B cell (primary cell): ENCODE measurements around the gene CCDC87. TPM values are rescaled to one million over a fixed set of nuclear protein-coding genes. Genes with fewer than 3 reads are reported as not detected.

Experiments used
- ATAC-seq: fragments of 200-7000 bp; cut with Tn5 transposase; one replicate; pipeline ENCODE4 v1.10.0; 2021; ENCODE audit warnings: low read depth, mild to moderate bottlenecking, moderate number of reproducible peaks, moderate library complexity
- CTCF ChIA-PET: fragments of 350-600 bp; sonication (Branson Sonifier 250); formaldehyde crosslinking; loops from one replicate; lab custom pipeline; 2021; ENCODE audit warnings: antibody characterized with exemption, inconsistent platforms; lab: Charles Lee
- POLR2A ChIA-PET: fragments of 350-600 bp; sonication (Branson Sonifier 250); formaldehyde crosslinking; loops from one replicate; lab custom pipeline; 2021; ENCODE audit warnings: antibody characterized with exemption; lab: Charles Lee
- DNase-seq: peaks from one replicate; pipeline ENCODE4 v3.0.0; 2013
- H2AFZ ChIP-seq: 2 replicates; pipeline ENCODE4 v1.6.1; 2012; ENCODE audit warnings: mild to moderate bottlenecking, low read depth, low read length; ENCODE audit not compliant: insufficient read depth, poor library complexity, severe bottlenecking
- H3K27ac ChIP-seq, 2 donors: 1 replicate in 1 of 2; 2 replicates in 1 of 2; pipeline ENCODE4 v1.5.1; 2012 to 2013; ENCODE audit warnings: low read length in 2 of 2, mild to moderate bottlenecking in 2 of 2, moderate library complexity in 1 of 2
- H3K27me3 ChIP-seq, 4 experiments: fragments of 200-600 bp in 1 of 4; sonication (generic) in 1 of 4; replicated peaks in 1 of 4; 1 replicate in 2 of 4; 2 replicates in 2 of 4; pipeline versions ENCODE4 v1.6.1 to v1.7.0; 2013 to 2016; ENCODE audit warnings: low read length in 3 of 4, mild to moderate bottlenecking in 2 of 4, mixed read lengths in 1 of 4, moderate library complexity in 1 of 4; ENCODE audit not compliant: insufficient read depth in 4 of 4, control insufficient read depth in 3 of 4; ENCODE audit errors: control extremely low read depth in 1 of 4
- H3K36me3 ChIP-seq, 2 experiments: replicated peaks in 1 of 2; 1 replicate in 1 of 2; 2 replicates in 1 of 2; pipeline versions ENCODE4 v1.6.1 to v1.7.1; 2013; ENCODE audit warnings: low read length in 1 of 2; ENCODE audit not compliant: insufficient read depth in 2 of 2, control insufficient read depth in 1 of 2; ENCODE audit errors: control extremely low read depth in 1 of 2, extremely low read depth in 1 of 2
- H3K4me1 ChIP-seq, 2 donors: fragments of 200-600 bp in 1 of 2; sonication (generic) in 1 of 2; 1 replicate in 1 of 2; 2 replicates in 1 of 2; pipeline versions ENCODE4 v1.5.1 to v1.6.1; 2013 to 2017; ENCODE audit warnings: low read length in 2 of 2; ENCODE audit not compliant: control insufficient read depth in 2 of 2, insufficient read depth in 2 of 2
- H3K4me2 ChIP-seq: replicated peaks from 2 replicates; pipeline ENCODE3; 2012; ENCODE audit warnings: mild to moderate bottlenecking, low read depth, low read length; ENCODE audit not compliant: poor library complexity, severe bottlenecking
- H3K4me3 ChIP-seq, 5 experiments: fragments of 200-600 bp in 1 of 5; sonication (generic) in 1 of 5; 1 replicate in 3 of 5; 2 replicates in 2 of 5; pipeline versions ENCODE4 v1.5.1 to v1.7.0; 2011 to 2016; ENCODE audit warnings: low read length in 4 of 5, mild to moderate bottlenecking in 4 of 5, low read depth in 2 of 5, control low read depth in 1 of 5, moderate library complexity in 1 of 5; ENCODE audit not compliant: insufficient read depth in 1 of 5; ENCODE audit errors: control extremely low read depth in 1 of 5, extremely low read depth in 1 of 5
- H3K79me2 ChIP-seq: fragments of 200-600 bp; sonication (generic); one replicate; pipeline ENCODE4 v1.6.0; 2016; ENCODE audit warnings: low read length; ENCODE audit not compliant: control insufficient read depth, insufficient read depth
- H3K9ac ChIP-seq: fragments of 200-600 bp; sonication (generic); 2 replicates; pipeline ENCODE4 v1.6.1; 2017; ENCODE audit warnings: mild to moderate bottlenecking, low read length, moderate library complexity
- H3K9me3 ChIP-seq, 3 donors: one replicate each; pipeline versions ENCODE4 v1.6.1 to v1.7.1; 2013; ENCODE audit warnings: low read length in 2 of 3; ENCODE audit not compliant: control insufficient read depth in 2 of 3, insufficient read depth in 1 of 3; ENCODE audit errors: control extremely low read depth in 1 of 3
- H4K20me1 ChIP-seq: 2 replicates; pipeline ENCODE4 v1.6.0; 2012; ENCODE audit warnings: mild to moderate bottlenecking, low read length; ENCODE audit not compliant: insufficient read depth, control insufficient read depth, poor library complexity, severe bottlenecking
- H3K27ac Mint-ChIP-seq: one replicate; pipeline ENCODE4 v1.8.0; 2021; ENCODE audit warnings: mixed read lengths
- H3K27me3 Mint-ChIP-seq: one replicate; pipeline ENCODE4 v1.8.0; 2021; ENCODE audit warnings: mixed read lengths
- H3K4me1 Mint-ChIP-seq: one replicate; pipeline ENCODE4 v1.8.0; 2021; ENCODE audit warnings: mixed read lengths
- H3K4me3 Mint-ChIP-seq: one replicate; pipeline ENCODE4 v1.8.0; 2021; ENCODE audit warnings: mixed read lengths
- H3K9me3 Mint-ChIP-seq: one replicate; pipeline ENCODE4 v1.8.0; 2022; ENCODE audit warnings: mixed read lengths; ENCODE audit not compliant: insufficient read depth
- CTCF ChIP-seq: fragments of 200-600 bp; IDR thresholded peaks from one replicate; pipeline ENCODE4 v1.8.0; 2022; ENCODE audit warnings: antibody characterized with exemption, mild to moderate bottlenecking
- EZH2 ChIP-seq: IDR thresholded peaks from 2 replicates; pipeline ENCODE4 v1.6.1; 2012; ENCODE audit warnings: borderline replicate concordance, low read depth, mild to moderate bottlenecking, moderate library complexity, low read length; ENCODE audit not compliant: insufficient read depth, poor library complexity, severe bottlenecking
- WGBS: methylation state at CpG from one replicate; pipeline ENCODE4 v1.1.5; 2013; ENCODE audit warnings: missing lambda C conversion rate; ENCODE audit not compliant: insufficient coverage; 5-methylcytosine and 5-hydroxymethylcytosine counted together
- intact Hi-C: fragments of 100-400 bp; cut with micrococcal nuclease; formaldehyde crosslinking; loops from one replicate; pipeline ENCODE4 v1.10.0; 2022
- polyA plus RNA-seq: library from polyadenylated mRNA; depleted of rRNA; stranded (reverse); fragments of >200 nt; gene quantifications from 2 replicates; pipeline ENCODE4 v1.2.3, GENCODE V29; 2012
- total RNA-seq, 2 donors: library from RNA; stranded (reverse); fragments of 120-200 nt in 1 of 2; gene quantifications; 1 replicate in 1 of 2; 2 replicates in 1 of 2; pipeline versions ENCODE4 v1.2.3 to v1.2.4, GENCODE V29; 2013 to 2022

CCDC87 gene
- total and polyA plus RNA-seq, 2 donors (not counting 1 experiment from before 2014, with no cell fraction given) = 0.39 TPM; not detected in 1

DNA sequence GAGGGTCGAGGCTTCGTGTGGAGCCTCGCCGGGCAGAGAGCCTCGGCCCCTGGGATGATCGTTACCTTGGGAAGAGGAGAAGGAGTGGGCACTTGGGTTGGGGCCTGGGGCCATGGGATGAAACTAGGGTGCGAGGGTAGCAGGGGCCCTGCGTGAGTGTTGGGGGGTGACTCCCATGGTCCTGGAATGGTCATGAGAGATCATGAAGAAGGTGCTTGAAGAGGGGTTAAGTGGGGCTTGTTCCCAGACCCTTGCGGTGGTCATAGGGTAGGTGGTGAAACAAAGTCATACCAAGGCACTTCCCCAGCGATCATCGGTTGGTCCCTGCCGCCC, 406 bp upstream of the CCDC87 start:
- Histone ChIP-seq H3K9me3 (no peaks in the 10 kb centered on the region), H3K27ac (peak overlapping the region; percentile 61 to 86), H3K4me3 (peak overlapping the region; percentile 63 to 84 (median 77)), H3K79me2 (peaks cover 63% of the 10 kb centered on the region), H3K36me3 (peaks cover 0 to 4% of the 10 kb centered on the region in 2 experiments), H2AFZ (peak overlapping the region; percentile 96), H3K4me2 (peak overlapping the region; percentile 96), H3K27me3 (no peaks in the 10 kb centered on the region), H4K20me1 (no peaks in the 10 kb centered on the region), H3K4me1 (peaks cover 28 to 29% of the 10 kb centered on the region in 2 donors), H3K9ac (peak overlapping the region; percentile 89)
- Mint-ChIP-seq H3K4me3 (peak overlapping the region; percentile 100), H3K9me3 (no peaks in the 10 kb centered on the region), H3K27me3 (no peaks in the 10 kb centered on the region), H3K4me1 (peaks cover 41% of the 10 kb centered on the region), H3K27ac (peak overlapping the region; percentile 99)
- no peak for TF ChIP-seq EZH2
- no peak for TF ChIP-seq CTCF
- ATAC-seq = no peak
- WGBS = 9% methylated on average over 12 of the region's 12 CpGs
- intact Hi-C loops = loop anchor here (1.0 to 5.0 kb wide), 6 partner anchors 15 to 85 kb away; partner anchors contain the start of genes ACTN3, RBM14, RBM4 and ZDHHC24
- ChIA-PET POLR2A (interaction anchor here (1.1 to 2.2 kb wide), 6 partner anchors 14 to 84 kb away, joined by 4 to 17 read pairs (median 6); partner anchors contain the start of genes RBM14, RBM4 and RBM4B), CTCF (interaction anchor here (0.9 to 5.9 kb wide), 10 partner anchors 14 to 84 kb away, joined by 3 to 46 read pairs (median 8); partner anchors contain the start of genes RBM14, RBM4 and RBM4B)
- DNase-seq = no peak

- Mint-ChIP-seq H3K27ac (no peak overlapping the region), H3K4me1 (peaks cover 34% of the 10 kb centered on the region), H3K4me3 (peak overlapping the region; percentile 13), H3K27me3 (no peaks in the 10 kb centered on the region), H3K9me3 (no peaks in the 10 kb centered on the region)
- Histone ChIP-seq H3K27ac (no peak overlapping the region), H3K27me3 (no peaks in the 10 kb centered on the region), H3K9ac (no peak overlapping the region), H3K4me1 (peaks cover 28 to 29% of the 10 kb centered on the region in 2 donors), H3K79me2 (peaks cover 47% of the 10 kb centered on the region), H3K4me3 (no peak overlapping the region), H2AFZ (no peak overlapping the region), H3K4me2 (no peak overlapping the region), H3K9me3 (no peaks in the 10 kb centered on the region), H3K36me3 (no peaks in the 10 kb centered on the region), H4K20me1 (no peaks in the 10 kb centered on the region)
- ATAC-seq = no peak
- TF ChIP-seq CTCF (no peak), EZH2 (no peak)
- CTCF ChIA-PET = interaction anchor here (0.8 to 5.9 kb wide), 9 partner anchors 9 to 89 kb away, joined by 3 to 46 read pairs (median 5); partner anchors contain the start of genes RBM14, RBM4 and RBM4B
- WGBS = 100% methylated on average over 1 of the region's 2 CpGs
- intact Hi-C loops = loop anchor here (5.0 kb wide), 1 partner anchor 71 kb away; no protein-coding TSS in a partner anchor
- no peak for DNase-seq
- POLR2A ChIA-PET = interaction anchor here (0.8 to 2.2 kb wide), 3 partner anchors 47 to 86 kb away, joined by 3 to 17 read pairs (median 5); partner anchors contain the start of genes RBM4 and RBM4B
Measured at GRCh38 chr11:66591175-66591574, 1.7 kb downstream of the CCDC87 start.
